ENCODE results near the gene SNRPA. TPM values are rescaled to one million over a fixed set of nuclear protein-coding genes. Genes with fewer than 3 reads are reported as not detected.

SNRPA gene
- total and polyA plus RNA-seq, 2 of the 8 experiments (the other 6 are each of a cell fraction or from before 2014, with no cell fraction given): 201 to 202 TPM

GRCh38 chr19:40755248-40755624 lies 4.2 kb downstream of the SNRPA start (continued):
- TF ChIP-seq CHD7 (IDR thresholded peaks at IDR 0.05; ENCODE audit: insufficient replicate concordance, low read length) (no peak), SRF (IDR thresholded peaks at IDR 0.05; ENCODE audit: low read depth, low read length) (no peak), KDM4A (IDR thresholded peaks at IDR 0.05; ENCODE audit: low read depth, low read length, severe bottlenecking) (no peak), RAD21 (IDR thresholded peaks at IDR 0.05 in 1 of 2, conservative IDR thresholded peaks at IDR 0.05 in 1 of 2; ENCODE audit: low read depth in 2 of 2, low read length in 2 of 2) (no peak), MAFK (IDR thresholded peaks at IDR 0.05; ENCODE audit: low read depth, low read length) (no peak), YY1 (IDR thresholded peaks at IDR 0.05; ENCODE audit: low read depth, low read length) (no peak), SUZ12 (IDR thresholded peaks at IDR 0.05; ENCODE audit: low read length) (no peak), SIRT6 (IDR thresholded peaks at IDR 0.05; ENCODE audit: low read length) (no peak), ATF2 (IDR thresholded peaks at IDR 0.05; ENCODE audit: low read length) (no peak), SP1 (IDR thresholded peaks at IDR 0.05; ENCODE audit: low read depth, low read length) (no peak), JUN (IDR thresholded peaks at IDR 0.05; ENCODE audit: low read depth, low read length) (no peak)

Measured in H1 (cell line).